Gastrocnemius medialis (tissue), 4 donors: ENCODE data around the gene AWAT1. TPM values are rescaled to one million over a fixed set of nuclear protein-coding genes. Genes with fewer than 3 reads are reported as not detected.
"Not testable (repeated sequence)": the region's sequence is repeated elsewhere in the genome, so short reads cannot be mapped to it uniquely, and the experiment has no call there.

Source experiments
- ATAC-seq, 2 donors: fragments of 150-250 bp; one replicate each; pipeline ENCODE4 v1.9.1; 2016
- DNase-seq, 2 donors: peaks; one replicate each; pipeline ENCODE4 v3.0.0-alpha.2; 2019
- H3K27ac ChIP-seq, 4 donors: fragments of 200-600 bp; sonication (generic); 1 replicate in 1 of 4; 2 replicates in 3 of 4; pipeline ENCODE4 v1.5.1; 2016 to 2018; ENCODE audit warnings: mild to moderate bottlenecking in 2 of 4, moderate library complexity in 1 of 4
- H3K27me3 ChIP-seq, 3 donors: fragments of 200-600 bp; sonication (generic) in 2 of 3; 1 replicate in 1 of 3; 2 replicates in 2 of 3; pipeline versions ENCODE4 v1.5.1 to v1.6.0; 2016 to 2019; ENCODE audit warnings: mild to moderate bottlenecking in 1 of 3, moderate library complexity in 1 of 3
- H3K36me3 ChIP-seq, 2 donors: fragments of 200-600 bp; sonication (generic) in 1 of 2; one replicate each; pipeline ENCODE4 v1.5.1; 2017 to 2018
- H3K4me1 ChIP-seq, 2 donors: fragments of 200-600 bp; sonication (generic) in 1 of 2; one replicate each; pipeline ENCODE4 v1.5.1; 2016 to 2017; ENCODE audit warnings: mild to moderate bottlenecking in 2 of 2
- H3K4me3 ChIP-seq, 4 donors: fragments of 200-600 bp; sonication (generic) in 3 of 4; 1 replicate in 1 of 4; 2 replicates in 3 of 4; pipeline ENCODE4 v1.5.1; 2016 to 2019; ENCODE audit warnings: mild to moderate bottlenecking in 2 of 4
- H3K9me3 ChIP-seq, 3 donors: fragments of 200-600 bp; sonication (generic) in 2 of 3; 1 replicate in 1 of 3; 2 replicates in 2 of 3; pipeline ENCODE4 v1.5.1; 2016 to 2019
- POLR2A ChIP-seq, 2 donors: fragments of 450-650 bp; IDR thresholded peaks; one replicate each; pipeline ENCODE4 v1.6.1; 2017; ENCODE audit warnings: antibody characterized with exemption in 2 of 2, mild to moderate bottlenecking in 2 of 2, moderate library complexity in 2 of 2
- in situ Hi-C, 4 donors: fragments of 200-750 bp; cut with MboI; loops; one replicate each; pipeline versions ENCODE4 v1.15.0 to v1.8.0; 2017; ENCODE audit warnings: low sequenced_read_pairs in 4 of 4
- intact Hi-C: fragments of 100-400 bp; cut with DNase I; formaldehyde crosslinking; loops from one replicate; pipeline ENCODE4 v1.15.1; 2023; ENCODE audit warnings: low total_unique reads
- total RNA-seq, 4 donors: library from RNA; depleted of rRNA; stranded (reverse); fragments of >200 nt; gene quantifications; one replicate each; pipeline versions ENCODE4 v1.1.0 to v1.2.3, GENCODE V29; 2016
- TF ChIP-seq, protein P1 (sequence below), 5 experiments: fragments of 450-650 bp in 3 of 5; fragments of 200-600 bp in 2 of 5; sonication (generic) in 2 of 5; IDR thresholded peaks in 4 of 5; conservative IDR thresholded peaks in 1 of 5; 1 replicate in 4 of 5; 2 replicates in 1 of 5; pipeline ENCODE4 v1.5.1; 2016 to 2019; ENCODE audit warnings: antibody characterized with exemption in 5 of 5, mild to moderate bottlenecking in 3 of 5, moderate library complexity in 3 of 5

AWAT1 gene
- total RNA-seq, 4 donors from 2014 or later = not detected

DNA sequence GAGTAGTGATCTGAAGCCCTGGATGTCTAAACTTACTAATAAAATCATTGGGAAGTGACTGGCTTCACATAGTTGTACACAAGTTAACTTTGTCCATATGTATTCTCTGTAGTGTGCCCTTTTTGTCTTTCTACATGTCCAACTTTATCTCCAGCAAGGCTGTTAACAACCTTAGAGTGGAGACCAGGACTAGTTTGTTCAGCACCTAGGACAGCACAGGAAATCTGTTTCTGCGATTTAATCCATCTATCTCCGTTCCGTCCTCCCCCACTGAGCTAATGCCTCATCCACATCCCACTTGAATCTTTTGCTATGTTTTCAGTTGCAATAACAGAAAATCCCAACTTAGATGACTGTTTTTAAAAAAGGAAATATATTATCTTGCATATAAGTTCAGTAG is 30.3 kb downstream of the AWAT1 start:
- DNase-seq = no peak
- intact Hi-C loops = no loop called here
- in situ Hi-C loops = no loop called here

GRCh38 chrX:70268034-70268433 is 33.6 kb downstream of the AWAT1 start, which contains the start of gene ARR3:
Gene ARR3 (plus strand): TSS chrX:70268334. CDS start chrX:70269386, 1,052 bp downstream.
- Histone ChIP-seq H3K4me3 (no peak within 1 kb of the TSS), H3K27ac (no peak within 1 kb of the TSS), H3K36me3 (no peaks in the 10 kb centered on the region), H3K4me1 (no peaks in the 10 kb centered on the region), H3K9me3 (no peaks in the 10 kb centered on the region), H3K27me3 (no peaks in the 10 kb centered on the region)
- TF ChIP-seq POLR2A (IDR thresholded peaks at IDR 0.05) = no peak
- TF ChIP-seq, protein P1, sequence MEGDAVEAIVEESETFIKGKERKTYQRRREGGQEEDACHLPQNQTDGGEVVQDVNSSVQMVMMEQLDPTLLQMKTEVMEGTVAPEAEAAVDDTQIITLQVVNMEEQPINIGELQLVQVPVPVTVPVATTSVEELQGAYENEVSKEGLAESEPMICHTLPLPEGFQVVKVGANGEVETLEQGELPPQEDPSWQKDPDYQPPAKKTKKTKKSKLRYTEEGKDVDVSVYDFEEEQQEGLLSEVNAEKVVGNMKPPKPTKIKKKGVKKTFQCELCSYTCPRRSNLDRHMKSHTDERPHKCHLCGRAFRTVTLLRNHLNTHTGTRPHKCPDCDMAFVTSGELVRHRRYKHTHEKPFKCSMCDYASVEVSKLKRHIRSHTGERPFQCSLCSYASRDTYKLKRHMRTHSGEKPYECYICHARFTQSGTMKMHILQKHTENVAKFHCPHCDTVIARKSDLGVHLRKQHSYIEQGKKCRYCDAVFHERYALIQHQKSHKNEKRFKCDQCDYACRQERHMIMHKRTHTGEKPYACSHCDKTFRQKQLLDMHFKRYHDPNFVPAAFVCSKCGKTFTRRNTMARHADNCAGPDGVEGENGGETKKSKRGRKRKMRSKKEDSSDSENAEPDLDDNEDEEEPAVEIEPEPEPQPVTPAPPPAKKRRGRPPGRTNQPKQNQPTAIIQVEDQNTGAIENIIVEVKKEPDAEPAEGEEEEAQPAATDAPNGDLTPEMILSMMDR (IDR thresholded peaks at IDR 0.05 in 4 of 5, conservative IDR thresholded peaks at IDR 0.05 in 1 of 5) = no peak
- intact Hi-C loops = no loop called here
- DNase-seq (no peak), ATAC-seq (no peak)
- in situ Hi-C loops = no loop called here

More for the DNA sequence above, 30.3 kb downstream of the AWAT1 start:
- Histone ChIP-seq H3K4me3 (no peak overlapping the region), H3K27me3 (no peaks in the 10 kb centered on the region), H3K27ac (no peak overlapping the region), H3K4me1 (no peaks in the 10 kb centered on the region), H3K9me3 (no peaks in the 10 kb centered on the region), H3K36me3 (no peaks in the 10 kb centered on the region)
- TF ChIP-seq, protein P1 (IDR thresholded peaks at IDR 0.05 in 4 of 5, conservative IDR thresholded peaks at IDR 0.05 in 1 of 5) = no peak
- no peak for TF ChIP-seq POLR2A (IDR thresholded peaks at IDR 0.05)
- no peak for ATAC-seq

- H3K36me3 ChIP-seq, in situ Hi-C loops, H3K9me3 ChIP-seq, H3K27me3 ChIP-seq, H3K4me1 ChIP-seq, H3K4me3 ChIP-seq, intact Hi-C loops, DNase-seq, H3K27ac ChIP-seq, ATAC-seq: not testable (repeated sequence)
Measured at GRCh38 chrX:70274029-70274428, 39.6 kb downstream of the AWAT1 start.

GRCh38 chrX:70279081-70279480 is 44.6 kb downstream of the AWAT1 start:
- Histone ChIP-seq H3K36me3 (no peaks in the 10 kb centered on the region), H3K27ac (no peak overlapping the region), H3K9me3 (no peaks in the 10 kb centered on the region), H3K27me3 (no peaks in the 10 kb centered on the region), H3K4me1 (no peaks in the 10 kb centered on the region), H3K4me3 (no peak overlapping the region)
- intact Hi-C loops (no loop called here), in situ Hi-C loops (no loop called here)
- ATAC-seq (no peak), DNase-seq (no peak)
- TF ChIP-seq POLR2A (IDR thresholded peaks at IDR 0.05) = no peak
- TF ChIP-seq, protein P1 (IDR thresholded peaks at IDR 0.05 in 4 of 5, conservative IDR thresholded peaks at IDR 0.05 in 1 of 5) = no peak

DNA sequence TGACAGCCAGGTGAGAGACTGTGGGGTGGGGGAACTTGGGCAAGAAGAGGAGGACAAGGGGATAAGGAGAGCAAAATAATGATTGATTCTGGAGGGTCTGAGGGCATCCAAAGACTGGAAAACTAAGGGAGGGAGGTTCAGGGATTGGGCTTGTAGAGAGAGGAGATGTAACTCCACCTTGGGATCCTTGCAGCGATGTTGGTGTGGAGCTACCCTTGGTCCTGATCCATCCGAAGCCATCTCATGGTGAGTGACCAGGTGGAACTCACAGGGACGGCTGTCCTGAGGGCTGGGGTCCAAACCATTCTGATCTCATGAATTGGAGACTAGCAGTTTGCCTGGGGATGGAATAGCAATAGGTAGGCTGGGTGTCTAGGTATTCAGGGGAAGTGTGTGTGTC is 46.1 kb downstream of the AWAT1 start:
- DNase-seq = no peak
- H3K4me3 ChIP-seq = no peak overlapping the region
- H3K27me3 ChIP-seq = no peaks in the 10 kb centered on the region
- H3K9me3 ChIP-seq = no peaks in the 10 kb centered on the region
- H3K36me3 ChIP-seq = no peaks in the 10 kb centered on the region
- no peak overlapping the region for H3K27ac ChIP-seq
- intact Hi-C loops (no loop called here), in situ Hi-C loops (no loop called here)
- no peaks in the 10 kb centered on the region for H3K4me1 ChIP-seq
- no peak for ATAC-seq
- TF ChIP-seq POLR2A (IDR thresholded peaks at IDR 0.05) = no peak
- TF ChIP-seq, protein P1 (IDR thresholded peaks at IDR 0.05 in 4 of 5, conservative IDR thresholded peaks at IDR 0.05 in 1 of 5) = no peak
